GM21717 (cell line): ENCODE results near the gene SMPD2.
"Not testable (repeated sequence)": the region's sequence is repeated elsewhere in the genome, so short reads cannot be mapped to it uniquely, and the experiment has no call there.

Experiments used
- ATAC-seq: cut with Tn5 transposase; IDR thresholded peaks from one replicate; pipeline ENCODE4 v1.9.1; 2021; ENCODE audit warnings: mild to moderate bottlenecking, moderate library complexity; ENCODE audit not compliant: unreplicated experiment

The SMPD2 gene

GRCh38 chr6:109460161-109460829 lies 19.8 kb downstream of the SMPD2 start:
- ATAC-seq = no peak

GRCh38 chr6:109461205-109461604 lies 20.7 kb downstream of the SMPD2 start:
- not testable (repeated sequence) for ATAC-seq

DNA sequence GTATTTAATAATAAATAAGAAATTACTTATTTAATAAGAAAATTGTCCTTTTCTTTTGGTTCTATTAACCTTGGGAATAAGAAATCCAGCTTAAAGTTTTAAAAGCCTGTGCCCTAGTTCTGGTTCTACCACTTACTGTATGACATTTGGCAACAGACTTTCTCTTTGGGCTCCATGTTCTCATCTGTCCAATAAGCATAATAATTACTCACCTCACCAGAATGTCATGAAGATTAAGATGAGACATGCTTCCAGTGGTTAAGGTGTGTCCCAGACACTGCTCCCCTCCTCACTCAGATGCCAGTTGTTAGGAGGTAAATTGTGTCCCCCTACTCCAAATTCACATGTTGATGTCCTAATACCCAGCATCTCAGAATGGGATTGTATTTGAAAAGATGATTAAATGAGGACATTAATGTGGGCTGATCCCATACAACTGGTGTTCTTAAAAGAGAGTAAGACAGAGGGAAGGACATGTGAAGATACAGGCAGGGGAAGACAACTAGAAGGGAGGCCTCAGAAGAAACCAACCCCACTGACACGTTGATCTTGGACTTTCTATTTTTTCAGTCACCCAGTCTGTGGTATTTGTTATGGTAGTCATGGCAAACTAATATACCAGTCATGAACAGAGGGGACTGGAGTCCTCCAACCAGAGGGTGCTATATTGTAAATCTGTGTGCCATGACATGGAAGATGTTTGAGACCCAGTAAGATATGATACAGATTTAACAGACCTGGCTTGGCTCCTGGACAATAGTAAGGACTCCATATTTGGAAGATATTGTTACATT lies 21.4 kb downstream of the SMPD2 start:
- ATAC-seq = no peak

DNA sequence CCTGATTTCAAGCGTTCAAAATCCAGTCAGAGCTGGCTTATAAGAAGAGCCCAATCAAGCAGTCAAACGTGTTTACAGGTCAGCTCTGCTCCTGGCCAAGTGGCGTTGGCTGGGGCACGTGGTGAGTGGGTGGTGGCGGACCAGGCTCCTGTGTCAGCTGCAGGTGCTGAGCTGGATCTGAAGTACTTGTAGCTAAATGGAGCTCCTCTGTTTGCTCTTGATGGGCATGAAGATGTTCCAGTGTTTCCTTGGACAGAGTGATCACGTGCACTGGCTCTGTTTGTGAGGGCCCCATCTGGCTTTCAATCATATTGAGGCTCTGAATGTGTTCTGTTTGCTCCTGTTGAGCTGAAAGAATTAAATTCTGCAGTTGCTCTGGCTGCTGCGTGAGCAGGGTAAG lies 25.2 kb downstream of the SMPD2 start:
- no peak for ATAC-seq

GRCh38 chr6:109466212-109466923 lies 25.8 kb downstream of the SMPD2 start:
- no peak for ATAC-seq

DNA sequence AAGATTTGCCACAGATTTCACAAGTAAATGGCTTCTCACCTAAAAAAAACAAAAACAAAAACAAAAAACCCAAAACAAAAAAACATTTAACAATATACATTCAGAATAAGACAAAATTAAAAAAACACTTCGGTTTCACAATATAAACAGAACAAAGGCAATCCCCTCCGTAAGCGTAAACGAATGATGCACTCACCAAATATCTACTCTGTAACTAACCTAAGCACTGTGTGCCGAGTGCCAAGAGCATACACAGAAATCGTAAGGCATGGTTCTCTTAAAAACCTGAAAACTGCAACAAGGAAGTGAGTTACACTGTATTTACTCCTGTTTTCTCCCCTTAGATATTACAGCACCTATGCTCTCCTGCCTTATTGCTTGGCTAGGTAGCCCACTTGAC lies 27.2 kb downstream of the SMPD2 start:
- no peak for ATAC-seq

- ATAC-seq = no peak
Observed at GRCh38 chr6:109469591-109470189, 29.2 kb downstream of the SMPD2 start.

GRCh38 chr6:109471105-109471810 lies 30.7 kb downstream of the SMPD2 start:
- no peak for ATAC-seq

DNA sequence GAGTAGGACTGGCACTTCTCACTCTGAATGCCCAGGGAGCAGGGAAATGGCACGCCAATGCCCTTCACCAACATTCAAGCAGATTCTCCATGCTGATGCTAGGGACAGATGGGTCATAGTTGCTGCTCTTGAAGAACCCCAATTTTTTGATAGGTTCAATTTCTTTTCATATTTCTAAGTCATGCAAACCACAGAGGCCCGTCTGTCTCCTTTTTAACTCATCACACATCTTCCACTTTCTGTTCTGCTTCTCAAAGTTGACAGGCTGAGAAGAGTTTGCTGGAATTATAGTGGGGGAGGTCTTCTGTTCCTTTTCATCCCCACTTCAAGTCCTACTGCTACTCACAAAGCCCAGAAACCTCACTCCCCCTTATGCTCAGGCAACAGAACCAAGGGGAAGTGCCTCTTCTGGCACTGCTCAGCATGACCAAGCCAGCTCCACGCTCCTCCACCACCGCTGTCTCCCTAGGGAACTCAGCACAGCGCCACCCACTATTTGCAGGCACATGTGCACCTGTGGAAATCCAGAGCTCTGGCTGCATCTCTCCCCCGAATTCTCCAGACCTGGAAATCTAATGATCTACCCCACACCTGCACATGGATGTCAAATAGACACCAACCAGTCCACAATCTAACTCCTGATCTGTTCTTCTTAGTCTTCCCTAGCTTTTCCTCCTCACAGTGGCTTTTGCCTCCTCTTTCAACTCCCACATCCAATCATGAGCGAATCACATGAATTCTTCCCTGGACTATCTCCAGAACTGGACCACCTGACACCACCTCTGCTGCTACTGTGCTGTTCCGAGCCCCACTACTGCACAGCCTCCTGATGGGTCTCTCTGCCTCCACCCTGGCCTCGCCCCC lies 31.8 kb downstream of the SMPD2 start:
- no peak for ATAC-seq

DNA sequence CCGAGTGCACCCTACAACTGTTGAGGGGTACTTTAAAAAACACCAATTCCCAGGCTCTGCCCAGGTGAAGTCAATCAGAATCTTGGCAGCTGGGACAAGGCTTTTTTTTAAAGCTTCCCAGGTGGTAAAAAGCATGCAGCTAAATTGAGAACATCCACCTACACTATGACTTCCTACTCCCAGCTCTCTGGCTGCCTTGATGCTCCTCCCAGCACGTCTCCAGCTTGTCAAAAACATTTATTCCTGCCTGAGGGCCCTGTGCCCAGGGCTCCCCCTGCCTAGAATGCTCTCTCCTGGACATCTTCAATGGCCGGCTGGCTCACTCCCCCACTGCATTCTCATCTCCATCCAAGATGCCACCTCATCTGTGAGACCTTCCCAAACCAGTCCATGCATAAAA lies 32.6 kb downstream of the SMPD2 start:
- ATAC-seq = no peak

- no peak for ATAC-seq
Observed at GRCh38 chr6:109474995-109475394, 34.5 kb downstream of the SMPD2 start.

DNA sequence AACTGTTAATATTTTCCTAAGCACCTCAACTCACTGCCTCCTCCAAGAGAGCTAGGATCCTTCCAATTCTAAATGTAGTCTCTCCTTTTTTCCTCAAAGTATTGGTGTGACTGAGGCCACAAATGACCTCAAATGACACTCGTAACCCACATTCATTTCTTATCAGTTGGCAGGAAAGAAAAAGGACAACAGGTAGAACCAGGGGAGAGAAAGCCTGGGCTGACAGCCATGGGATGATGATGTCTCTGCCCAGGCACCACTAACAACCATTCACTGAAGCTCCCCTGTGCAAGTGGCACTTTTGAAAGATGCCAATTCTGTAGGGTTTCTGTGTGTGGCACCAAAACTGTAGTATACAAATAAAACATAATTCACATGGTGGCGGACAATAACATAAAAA lies 35.1 kb downstream of the SMPD2 start:
- ATAC-seq = no peak

DNA sequence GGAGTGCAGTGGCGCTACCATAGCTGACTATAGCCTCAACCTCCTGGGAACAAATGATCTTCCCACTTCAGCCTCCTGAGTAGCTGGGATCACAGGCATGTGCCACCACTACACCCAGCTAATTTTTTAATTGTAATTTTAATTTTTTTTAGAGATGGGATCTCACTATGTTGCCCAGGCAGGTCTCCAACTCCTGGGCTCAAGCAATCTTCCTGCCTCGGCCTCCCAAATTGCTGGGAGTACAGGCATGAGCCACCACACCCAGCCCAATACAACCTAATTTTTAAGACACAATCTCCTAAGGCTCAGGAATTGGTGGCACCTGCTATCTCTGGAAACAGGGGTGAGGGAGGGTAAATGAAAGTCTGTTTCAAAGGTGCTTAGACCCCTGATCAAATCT lies 36.7 kb downstream of the SMPD2 start:
- no peak for ATAC-seq

DNA sequence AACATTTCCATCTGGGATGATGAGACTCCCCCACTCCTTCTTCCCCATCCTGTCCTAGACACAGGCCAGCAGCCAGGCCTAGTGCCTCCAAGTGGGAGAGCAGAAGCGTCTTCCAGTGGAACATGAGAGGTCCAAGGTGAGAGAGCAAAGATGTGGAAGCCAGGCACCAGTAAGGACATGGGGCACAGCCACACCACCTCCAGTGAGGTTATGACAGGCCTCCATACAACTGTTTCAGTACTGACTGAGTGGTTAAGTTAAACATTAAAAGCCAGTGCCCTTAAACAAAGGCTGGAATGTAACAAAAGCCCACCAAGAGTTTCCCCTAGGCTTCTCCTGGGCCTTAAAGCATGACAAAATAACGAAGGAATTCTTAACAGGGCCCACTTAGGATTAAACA lies 37.2 kb downstream of the SMPD2 start:
- peak; percentile 38 for ATAC-seq

GRCh38 chr6:109478222-109478805 lies 37.8 kb downstream of the SMPD2 start:
- ATAC-seq = no peak

DNA sequence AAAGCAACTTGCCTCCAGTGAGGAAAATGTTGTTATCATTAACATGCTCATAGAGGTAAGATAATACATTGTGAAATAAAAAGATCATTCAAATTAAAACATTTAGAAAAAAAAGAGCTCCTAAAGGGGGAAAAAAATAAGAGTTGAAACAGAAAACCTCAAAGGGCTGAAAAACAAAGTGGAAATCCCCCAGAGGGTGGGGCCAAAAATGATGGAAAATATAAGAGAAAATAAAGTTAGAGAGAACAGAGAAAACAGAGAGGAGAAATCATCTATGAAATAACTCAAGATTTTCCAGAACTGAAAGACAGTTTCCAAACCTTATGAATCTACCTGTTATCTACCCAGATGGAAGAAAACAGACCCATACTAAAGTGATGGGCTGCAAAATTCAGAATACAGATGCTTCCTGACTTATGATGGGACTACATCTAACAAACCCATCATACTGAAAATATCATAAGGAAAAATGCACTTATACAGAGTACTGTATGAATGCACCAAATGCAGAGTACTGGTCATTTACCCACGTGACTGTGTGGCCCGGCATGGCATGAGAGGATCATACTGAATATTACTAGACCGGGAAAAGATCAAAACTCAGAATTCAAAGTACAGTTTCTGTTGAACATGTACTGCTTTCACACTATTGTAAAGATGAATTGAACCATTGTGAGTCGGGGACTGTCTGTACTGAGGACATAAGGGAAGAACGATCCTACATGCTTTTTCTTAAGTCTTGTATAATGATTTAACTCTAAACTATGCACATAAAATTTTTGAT lies 38.5 kb downstream of the SMPD2 start:
- ATAC-seq = no peak

DNA sequence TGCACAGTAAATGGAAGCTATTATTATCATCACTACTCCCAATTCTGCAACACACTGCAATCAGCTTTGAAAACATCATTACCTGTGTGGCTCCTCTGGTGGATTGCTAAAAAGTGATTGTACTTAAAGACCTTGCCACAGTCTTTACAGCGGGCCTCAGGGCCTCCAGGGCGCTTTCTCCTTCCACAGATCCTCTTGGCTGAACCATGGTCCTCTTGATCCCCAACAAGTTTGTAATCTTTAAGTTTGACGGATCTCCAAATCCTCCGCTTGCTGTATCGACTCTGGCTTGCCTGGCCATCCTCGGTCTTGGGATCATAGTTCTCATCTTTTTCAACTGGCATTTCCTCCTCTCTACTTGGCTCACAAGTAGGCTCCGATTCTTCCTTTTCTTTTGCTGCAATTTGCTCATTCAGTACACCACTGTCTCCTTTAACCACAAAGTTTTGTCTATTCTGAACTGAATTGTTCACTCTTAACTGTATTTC lies 40.5 kb downstream of the SMPD2 start:
- ATAC-seq = no peak

DNA sequence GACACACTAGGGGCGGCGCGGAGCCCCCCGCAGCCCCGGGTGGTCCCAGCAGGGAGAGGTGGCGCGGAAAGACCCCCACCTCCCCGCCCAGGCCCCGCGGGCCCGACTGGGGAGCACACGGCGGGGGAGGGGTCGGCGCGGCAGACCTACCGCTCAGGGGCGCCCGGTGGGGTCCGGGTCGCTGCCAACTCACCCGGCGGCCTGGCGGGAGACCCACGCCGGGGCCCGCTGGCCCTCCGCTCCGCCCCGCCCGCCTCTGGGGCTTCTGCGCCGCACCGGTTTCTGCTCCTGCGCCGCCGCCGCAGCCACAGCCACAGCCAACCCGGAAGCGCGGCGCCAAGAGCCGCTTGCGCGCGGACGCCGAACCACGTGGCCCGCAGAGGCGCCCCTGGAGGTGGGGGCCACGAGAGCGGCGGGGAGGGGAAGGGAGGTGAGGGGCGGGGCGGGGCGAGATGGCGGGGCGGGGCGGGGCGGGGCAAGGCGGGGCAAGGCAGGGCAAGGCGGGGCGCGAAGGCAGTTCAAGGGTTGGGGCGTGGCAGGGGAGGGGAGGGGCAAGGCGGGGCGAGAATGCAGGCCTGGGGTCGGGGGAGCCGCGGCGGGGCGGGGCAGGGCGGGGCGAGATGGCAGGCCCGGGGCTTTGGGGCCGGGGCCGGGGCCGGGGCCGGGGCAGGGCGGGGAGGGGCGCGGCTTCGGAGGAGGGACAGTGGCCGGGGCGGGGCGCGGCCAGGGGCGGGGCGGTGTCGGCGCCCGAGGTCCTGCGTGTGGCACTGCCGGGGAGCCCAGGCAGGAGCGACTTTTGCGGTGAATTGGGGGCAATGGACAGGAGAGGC lies 42.6 kb downstream of the SMPD2 start, which contains the start of gene ZBTB24:
ZBTB24 (minus strand) TSS at position 315 of the 830 bp plus-strand sequence. CDS start 1,193 bp downstream, outside the sequence.
- peak; percentile 88 for ATAC-seq
